22Rv1 (cell line): Measurements from ENCODE around the gene TYRP1.

Experiments used
- H3K27ac ChIP-seq: fragments of 450-650 bp; 2 replicates; pipeline ENCODE4 v1.5.1; 2017
- ZFX ChIP-seq: fragments of 450-650 bp; IDR thresholded peaks from 2 replicates; pipeline ENCODE4 v1.6.1; 2017; ENCODE audit warnings: antibody characterized with exemption, borderline replicate concordance
- TF ChIP-seq, protein P1 (sequence below): fragments of 450-650 bp; IDR thresholded peaks from 2 replicates; pipeline ENCODE4 v1.5.1; 2017; ENCODE audit warnings: mild to moderate bottlenecking

The TYRP1 gene

DNA sequence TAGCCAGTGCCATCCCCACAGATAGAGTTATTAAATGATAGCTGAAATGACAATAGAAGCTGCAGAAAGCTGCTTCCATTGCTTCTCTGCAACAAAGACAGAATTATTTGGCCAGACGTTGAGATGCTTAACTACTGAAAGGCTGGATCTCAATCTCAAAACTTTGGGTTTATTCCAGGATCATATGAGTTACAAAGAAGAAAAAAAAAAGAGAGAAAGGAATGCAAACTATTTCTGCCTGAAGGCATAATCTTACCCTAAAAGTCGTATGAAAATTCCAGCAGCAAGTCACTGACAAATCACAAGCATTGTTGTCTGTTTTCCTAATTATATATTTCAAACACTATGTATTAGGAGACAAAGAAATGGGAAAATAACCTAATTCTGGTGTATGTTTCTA is 12.8 kb upstream of the TYRP1 start:
- no peak overlapping the region for H3K27ac ChIP-seq
- no peak for TF ChIP-seq ZFX
- TF ChIP-seq, protein P1, sequence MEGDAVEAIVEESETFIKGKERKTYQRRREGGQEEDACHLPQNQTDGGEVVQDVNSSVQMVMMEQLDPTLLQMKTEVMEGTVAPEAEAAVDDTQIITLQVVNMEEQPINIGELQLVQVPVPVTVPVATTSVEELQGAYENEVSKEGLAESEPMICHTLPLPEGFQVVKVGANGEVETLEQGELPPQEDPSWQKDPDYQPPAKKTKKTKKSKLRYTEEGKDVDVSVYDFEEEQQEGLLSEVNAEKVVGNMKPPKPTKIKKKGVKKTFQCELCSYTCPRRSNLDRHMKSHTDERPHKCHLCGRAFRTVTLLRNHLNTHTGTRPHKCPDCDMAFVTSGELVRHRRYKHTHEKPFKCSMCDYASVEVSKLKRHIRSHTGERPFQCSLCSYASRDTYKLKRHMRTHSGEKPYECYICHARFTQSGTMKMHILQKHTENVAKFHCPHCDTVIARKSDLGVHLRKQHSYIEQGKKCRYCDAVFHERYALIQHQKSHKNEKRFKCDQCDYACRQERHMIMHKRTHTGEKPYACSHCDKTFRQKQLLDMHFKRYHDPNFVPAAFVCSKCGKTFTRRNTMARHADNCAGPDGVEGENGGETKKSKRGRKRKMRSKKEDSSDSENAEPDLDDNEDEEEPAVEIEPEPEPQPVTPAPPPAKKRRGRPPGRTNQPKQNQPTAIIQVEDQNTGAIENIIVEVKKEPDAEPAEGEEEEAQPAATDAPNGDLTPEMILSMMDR, result no peak

DNA sequence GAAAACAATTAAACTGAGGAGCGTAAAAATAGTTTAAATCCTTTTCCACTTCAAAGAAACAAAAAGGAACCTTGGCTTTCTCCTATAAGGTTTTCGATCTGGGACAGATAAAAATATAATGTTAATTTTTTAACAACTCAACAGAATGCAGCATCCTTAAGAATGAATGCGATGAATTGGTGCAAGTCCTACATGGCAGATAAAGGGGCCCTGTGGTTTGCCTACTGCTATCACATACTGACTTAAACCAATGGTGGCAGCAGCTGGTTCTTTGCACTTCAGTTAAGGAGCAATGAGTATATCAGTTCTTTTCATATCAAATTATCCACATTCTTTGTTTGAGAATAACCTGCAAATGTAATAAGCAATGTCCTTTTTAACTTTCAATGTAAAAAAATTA is 12.4 kb upstream of the TYRP1 start:
- TF ChIP-seq ZFX, result no peak
- TF ChIP-seq, protein P1, result no peak
- H3K27ac ChIP-seq, result no peak overlapping the region

DNA sequence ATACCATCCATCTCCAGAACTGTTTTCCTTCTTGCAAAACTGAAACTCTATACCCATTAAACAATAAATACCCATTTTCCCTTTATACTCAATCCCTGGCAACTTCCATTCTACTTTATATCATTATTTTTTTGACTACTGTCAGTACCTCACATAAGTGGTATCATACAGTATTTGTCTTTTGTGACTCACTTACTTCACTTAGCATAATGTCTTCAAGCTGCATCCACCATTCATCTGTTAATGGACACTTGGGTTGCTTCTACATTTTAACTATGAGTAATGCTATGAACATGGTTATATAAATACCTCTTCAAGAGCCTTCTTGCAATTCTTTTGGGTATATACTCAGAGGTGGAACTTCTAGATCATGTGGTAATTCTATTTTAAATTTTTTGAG is 11.6 kb upstream of the TYRP1 start:
- no peak overlapping the region for H3K27ac ChIP-seq
- TF ChIP-seq ZFX, result no peak
- TF ChIP-seq, protein P1, result no peak

DNA sequence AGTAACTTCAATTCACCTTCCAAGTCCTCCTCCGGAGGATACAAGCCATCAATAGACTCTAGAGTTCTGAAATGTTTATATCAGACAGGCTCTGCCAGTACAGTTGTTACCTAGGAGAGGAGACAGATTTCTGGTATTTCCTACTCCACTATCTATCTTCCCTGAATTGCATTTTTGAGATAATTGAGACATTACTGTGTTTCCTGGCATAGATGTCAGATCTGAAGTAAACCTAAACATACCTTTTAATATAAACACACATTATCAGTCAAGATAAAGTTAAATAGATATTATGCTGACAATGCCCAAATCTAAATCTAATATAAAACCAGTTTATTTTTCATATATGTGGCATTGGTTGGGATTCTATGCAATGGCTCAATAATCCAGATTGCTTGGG is 8.2 kb upstream of the TYRP1 start:
- H3K27ac ChIP-seq, result no peak overlapping the region
- no peak for TF ChIP-seq ZFX
- TF ChIP-seq, protein P1, result no peak

DNA sequence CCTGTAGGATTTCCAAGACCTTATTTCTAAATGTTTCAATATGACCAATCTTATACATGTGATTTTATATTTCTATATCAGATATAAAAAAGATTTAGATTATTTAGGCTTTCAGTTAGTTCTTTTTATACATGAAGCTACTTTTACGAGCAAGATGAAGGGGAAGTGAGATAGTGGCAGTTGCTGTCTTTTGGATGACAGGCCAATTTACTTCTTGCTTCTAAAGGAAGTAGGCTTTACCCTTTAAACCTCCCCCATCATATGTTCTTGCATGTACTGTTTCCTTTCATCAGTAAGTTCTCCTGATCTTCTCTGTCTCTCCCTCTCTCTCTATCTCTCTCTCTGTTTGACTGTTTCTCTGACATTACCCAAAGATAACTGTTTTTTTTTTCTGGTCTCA is 4.0 kb upstream of the TYRP1 start:
- no peak for TF ChIP-seq ZFX
- TF ChIP-seq, protein P1, result no peak

DNA sequence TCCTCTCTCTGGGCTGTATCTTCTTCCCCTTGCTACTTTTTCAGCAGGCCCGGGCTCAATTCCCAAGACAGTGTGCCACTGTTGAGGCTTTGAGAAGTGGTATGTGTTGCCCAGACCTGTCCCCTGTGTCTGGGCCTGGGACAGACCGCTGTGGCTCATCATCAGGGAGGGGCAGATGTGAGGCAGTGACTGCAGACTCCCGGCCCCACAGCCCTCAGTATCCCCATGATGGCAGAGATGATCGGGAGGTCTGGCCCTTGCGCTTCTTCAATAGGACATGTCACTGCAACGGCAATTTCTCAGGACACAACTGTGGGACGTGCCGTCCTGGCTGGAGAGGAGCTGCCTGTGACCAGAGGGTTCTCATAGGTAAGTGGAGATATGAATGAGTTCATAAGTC is 828 bp downstream of the TYRP1 start:
- no peak for TF ChIP-seq ZFX
- TF ChIP-seq, protein P1, result no peak
- no peak overlapping the region for H3K27ac ChIP-seq

More for the DNA sequence above, 4.0 kb upstream of the TYRP1 start:
- H3K27ac ChIP-seq, result no peak overlapping the region

DNA sequence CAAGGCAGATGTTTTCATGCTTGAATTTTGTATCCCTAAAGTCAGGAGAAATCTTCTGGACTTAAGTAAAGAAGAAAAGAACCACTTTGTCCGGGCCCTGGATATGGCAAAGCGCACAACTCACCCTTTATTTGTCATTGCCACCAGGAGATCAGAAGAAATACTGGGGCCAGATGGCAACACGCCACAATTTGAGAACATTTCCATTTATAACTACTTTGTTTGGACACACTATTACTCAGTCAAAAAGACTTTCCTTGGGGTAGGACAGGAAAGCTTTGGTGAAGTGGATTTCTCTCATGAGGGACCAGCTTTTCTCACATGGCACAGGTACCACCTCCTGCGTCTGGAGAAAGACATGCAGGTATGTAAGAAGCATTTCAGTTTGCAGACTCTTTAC is 2.3 kb downstream of the TYRP1 start:
- H3K27ac ChIP-seq, result no peak overlapping the region
- TF ChIP-seq ZFX, result no peak
- TF ChIP-seq, protein P1, result no peak
